ENCODE measurements around the gene COL20A1.

The COL20A1 gene

GRCh38 chr20:63261060-63261794 is 31.8 kb upstream of the COL20A1 start:
- no peak for DNase-seq

GRCh38 chr20:63261795-63262528 is 31.0 kb upstream of the COL20A1 start:
- no peak for DNase-seq

- no peak for DNase-seq
These were observed 30.1 kb upstream of the COL20A1 start for GRCh38 chr20:63262836-63263235.

GRCh38 chr20:63264000-63264399 is 29.0 kb upstream of the COL20A1 start:
- DNase-seq = no peak

GRCh38 chr20:63264519-63264918 is 28.5 kb upstream of the COL20A1 start:
- DNase-seq = no peak

- DNase-seq = no peak
These were observed 27.0 kb upstream of the COL20A1 start for GRCh38 chr20:63265891-63266515.

GRCh38 chr20:63267691-63268090 is 25.3 kb upstream of the COL20A1 start:
- DNase-seq = no peak

- no peak for DNase-seq
These were observed 24.7 kb upstream of the COL20A1 start for GRCh38 chr20:63268256-63268655.

- no peak for DNase-seq
These were observed 24.1 kb upstream of the COL20A1 start for GRCh38 chr20:63268671-63269439.

- DNase-seq = no peak
These were observed 23.3 kb upstream of the COL20A1 start for GRCh38 chr20:63269724-63270123.

- no peak for DNase-seq
These were observed 22.2 kb upstream of the COL20A1 start for GRCh38 chr20:63270606-63271325.

GRCh38 chr20:63272105-63273058 is 20.6 kb upstream of the COL20A1 start, which contains the start of gene ARFGAP1:
TSS of gene ARFGAP1 (plus strand) at chr20:63272813. CDS start at chr20:63275581, 2,768 bp downstream.
- DNase-seq = peak; percentile 92 to 94 (median 93)

- DNase-seq = no peak
These were observed 19.9 kb upstream of the COL20A1 start for GRCh38 chr20:63273059-63273579.

GRCh38 chr20:63273635-63274380 is 19.2 kb upstream of the COL20A1 start:
- DNase-seq = no peak

- DNase-seq = no peak
These were observed 18.4 kb upstream of the COL20A1 start for GRCh38 chr20:63274381-63275228.

GRCh38 chr20:63275825-63276224 is 17.2 kb upstream of the COL20A1 start:
- no peak for DNase-seq

- DNase-seq = no peak
These were observed 16.0 kb upstream of the COL20A1 start for GRCh38 chr20:63276956-63277355.

GRCh38 chr20:63277466-63278272 is 15.3 kb upstream of the COL20A1 start:
- DNase-seq = no peak
